ENCODE measurements around the gene VPS13D.

The VPS13D gene

DNA sequence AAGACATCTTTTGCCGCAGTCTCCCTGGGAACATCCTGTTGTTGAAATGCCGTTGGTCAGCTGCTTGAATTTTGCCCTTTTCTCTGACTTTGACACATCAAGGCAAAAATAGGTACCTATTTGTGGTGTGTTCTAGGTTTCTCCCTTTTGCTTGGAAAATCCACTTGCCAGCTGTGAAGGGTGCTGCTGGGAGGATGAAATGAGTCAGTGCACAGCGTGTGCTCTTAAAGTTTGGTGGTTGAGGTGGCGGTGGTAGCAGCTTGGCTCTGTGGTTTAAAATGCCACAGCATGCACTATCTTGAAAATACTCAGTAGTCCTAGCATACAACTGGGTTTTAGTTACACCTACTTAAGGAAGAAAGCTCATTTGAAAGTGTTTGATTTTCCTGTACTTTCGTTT is 204.3 kb downstream of the VPS13D start:
- peak; percentile 75 for DNase-seq

DNA sequence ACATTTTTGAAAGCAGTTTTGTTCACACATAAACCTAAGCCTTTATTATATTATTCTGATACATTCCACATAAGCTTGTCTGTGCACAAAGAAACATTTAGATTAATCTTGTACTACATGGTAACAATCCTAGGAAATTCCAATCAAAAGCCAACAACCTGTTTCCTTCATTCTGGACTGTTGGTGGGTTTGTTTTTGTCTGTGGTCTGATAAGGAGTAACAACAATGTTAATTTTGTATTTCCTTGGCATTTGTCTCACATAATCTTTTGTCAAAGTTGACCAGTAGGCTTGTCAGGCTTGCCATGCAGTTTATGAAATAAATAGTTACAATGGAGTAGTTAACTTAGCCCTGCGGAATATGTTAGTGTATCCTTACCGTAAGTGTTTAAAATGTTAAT is 204.9 kb downstream of the VPS13D start:
- no peak for DNase-seq

DNA sequence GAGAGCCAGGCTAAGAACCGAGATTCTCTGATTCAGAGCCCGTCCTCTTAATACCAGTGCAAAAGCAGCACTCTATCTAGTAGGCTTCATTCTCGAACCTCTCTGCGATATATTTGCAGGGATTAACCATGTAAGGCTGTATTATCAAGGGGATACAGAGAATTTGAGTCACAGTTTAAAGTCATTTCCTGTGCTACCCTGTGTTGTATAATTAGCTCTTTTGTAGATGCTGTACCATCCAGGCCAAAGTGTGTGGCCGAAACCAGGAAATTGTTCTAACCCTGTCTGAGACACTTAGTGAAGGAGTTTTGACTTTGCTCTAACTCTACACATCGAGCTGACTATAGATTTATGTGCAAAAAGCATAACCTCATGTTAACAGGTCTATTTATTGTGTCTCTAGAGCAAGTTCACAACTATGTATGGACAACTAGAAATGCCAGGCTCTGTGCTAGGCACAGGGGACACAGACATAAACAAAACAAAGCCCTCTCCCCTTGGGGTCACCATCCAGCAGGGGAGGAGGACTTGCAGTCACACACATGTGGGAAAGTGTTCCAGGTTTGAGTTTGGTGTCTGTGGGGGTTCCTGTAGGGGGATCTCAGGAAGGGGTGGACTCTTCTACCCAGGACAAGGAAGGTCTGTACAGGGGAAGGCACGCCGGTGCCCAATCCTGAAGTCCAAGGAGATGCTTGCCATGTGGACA is 206.0 kb downstream of the VPS13D start:
- peak; percentile 66 for DNase-seq

DNA sequence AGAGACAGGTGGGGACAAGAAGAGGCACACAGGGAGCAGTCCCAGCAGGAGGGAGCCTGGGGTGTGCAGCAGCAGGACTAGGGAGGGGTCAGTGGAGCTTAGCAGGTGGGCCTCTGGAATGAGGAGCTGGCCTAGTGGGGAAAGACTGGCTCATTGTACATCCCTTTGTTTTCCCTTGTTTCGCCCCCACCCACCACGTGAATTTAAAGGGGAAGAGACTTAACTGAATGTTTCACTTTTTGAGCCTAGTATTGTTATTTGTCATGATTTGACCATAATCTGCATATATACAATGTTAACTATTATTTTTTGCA is 206.5 kb downstream of the VPS13D start:
- no peak for DNase-seq

DNA sequence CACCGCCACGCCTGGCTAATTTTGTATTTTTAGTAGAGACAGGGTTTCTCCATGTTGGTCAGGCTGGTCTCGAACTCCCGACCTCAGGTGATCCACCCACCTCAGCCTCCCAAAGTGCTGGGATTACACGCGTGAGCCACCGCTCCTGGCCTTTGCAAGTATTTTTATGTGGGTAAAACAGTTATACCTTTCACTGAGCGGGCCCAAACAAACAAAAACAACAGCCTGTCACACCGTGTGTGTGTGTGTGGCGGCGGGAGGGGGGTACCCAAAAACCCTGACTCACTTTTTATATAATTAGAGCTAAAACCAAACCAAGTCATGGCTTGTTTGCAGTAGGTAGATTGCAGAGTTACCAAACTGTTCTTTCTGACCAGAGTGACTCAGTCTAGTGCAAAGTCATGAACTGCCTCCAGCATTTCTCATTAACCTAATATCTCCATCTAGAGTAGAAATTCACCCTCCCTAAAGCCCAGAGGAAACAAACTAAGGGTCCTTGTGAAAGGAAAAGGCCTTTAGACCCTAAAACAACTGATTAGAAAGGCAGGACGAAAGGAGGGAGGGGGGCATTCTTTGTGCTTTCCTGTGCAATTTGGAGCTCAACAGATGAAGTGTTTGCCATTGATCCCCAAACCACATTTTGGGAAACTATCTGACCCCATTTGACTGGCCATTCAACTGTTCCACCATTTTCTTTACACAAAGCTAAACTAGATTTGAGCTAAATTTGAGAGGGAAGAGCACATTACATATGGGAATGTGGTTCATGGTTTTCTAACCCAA is 207.2 kb downstream of the VPS13D start:
- DNase-seq, result peak; percentile 43

DNA sequence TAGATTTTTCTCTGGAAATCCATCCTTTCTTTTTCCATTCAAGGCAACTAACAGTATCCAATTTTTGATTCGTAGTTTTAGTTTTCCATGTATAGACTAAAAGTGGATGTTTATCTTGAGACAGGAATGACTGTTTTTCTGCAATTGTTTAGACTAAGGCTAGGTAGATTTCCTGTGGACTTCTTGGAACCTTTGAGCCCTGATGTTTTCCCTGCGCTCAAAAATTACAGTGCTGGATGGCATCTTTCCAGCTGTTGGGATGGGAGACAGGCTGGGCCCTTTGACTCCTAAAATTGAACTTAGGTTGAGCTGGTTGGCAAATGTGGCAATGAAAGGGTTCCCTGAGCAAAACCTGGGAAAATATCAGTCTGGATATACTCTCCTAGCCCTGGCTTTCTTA is 207.8 kb downstream of the VPS13D start:
- DNase-seq, result no peak

DNA sequence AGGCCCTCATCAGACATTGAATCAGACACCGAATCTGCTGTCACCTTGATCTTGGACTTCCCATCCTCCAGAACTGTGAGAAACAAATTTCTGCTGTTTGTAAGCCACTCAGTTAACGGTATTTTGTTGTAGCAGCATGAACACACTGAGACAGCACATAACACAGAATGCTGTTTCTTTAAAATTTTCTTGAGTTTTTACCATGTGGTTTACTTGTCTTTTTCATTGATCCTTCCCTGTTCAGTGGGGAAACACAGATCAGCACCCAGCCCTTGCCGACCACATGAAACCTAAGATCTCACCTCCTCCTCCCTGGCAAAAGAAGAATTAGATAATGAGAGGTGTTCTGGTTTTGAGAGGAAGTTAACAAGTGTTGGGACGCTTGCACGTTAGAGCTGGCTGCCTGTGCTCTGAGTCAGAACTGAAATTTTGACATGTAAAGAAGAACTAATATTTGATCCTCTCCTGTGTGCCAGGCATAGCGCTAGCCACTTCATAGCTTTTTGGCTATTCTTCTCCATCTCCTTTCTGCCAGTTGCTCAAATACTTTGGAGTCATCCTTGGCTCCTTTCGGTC is 208.6 kb downstream of the VPS13D start:
- peak; percentile 60 for DNase-seq

DNA sequence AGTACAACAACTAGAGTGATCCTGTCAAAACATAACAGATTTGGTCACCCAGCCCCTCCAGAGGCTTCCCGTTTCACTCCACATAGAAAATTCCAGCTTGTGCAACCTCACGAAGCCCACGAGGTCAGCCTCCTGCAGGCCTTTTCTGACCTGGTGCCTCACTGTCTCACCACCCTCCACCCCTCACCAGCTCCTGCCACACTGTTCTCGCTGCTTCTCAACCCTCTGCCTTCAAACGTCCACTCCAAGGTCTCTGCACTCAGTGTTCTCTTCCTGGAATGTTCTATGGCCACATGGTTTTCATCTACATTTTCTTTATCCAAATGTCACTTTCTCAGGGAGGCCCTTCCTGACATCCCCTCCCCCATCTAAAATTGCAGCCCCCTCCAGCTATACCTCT is 209.2 kb downstream of the VPS13D start:
- no peak for DNase-seq

DNA sequence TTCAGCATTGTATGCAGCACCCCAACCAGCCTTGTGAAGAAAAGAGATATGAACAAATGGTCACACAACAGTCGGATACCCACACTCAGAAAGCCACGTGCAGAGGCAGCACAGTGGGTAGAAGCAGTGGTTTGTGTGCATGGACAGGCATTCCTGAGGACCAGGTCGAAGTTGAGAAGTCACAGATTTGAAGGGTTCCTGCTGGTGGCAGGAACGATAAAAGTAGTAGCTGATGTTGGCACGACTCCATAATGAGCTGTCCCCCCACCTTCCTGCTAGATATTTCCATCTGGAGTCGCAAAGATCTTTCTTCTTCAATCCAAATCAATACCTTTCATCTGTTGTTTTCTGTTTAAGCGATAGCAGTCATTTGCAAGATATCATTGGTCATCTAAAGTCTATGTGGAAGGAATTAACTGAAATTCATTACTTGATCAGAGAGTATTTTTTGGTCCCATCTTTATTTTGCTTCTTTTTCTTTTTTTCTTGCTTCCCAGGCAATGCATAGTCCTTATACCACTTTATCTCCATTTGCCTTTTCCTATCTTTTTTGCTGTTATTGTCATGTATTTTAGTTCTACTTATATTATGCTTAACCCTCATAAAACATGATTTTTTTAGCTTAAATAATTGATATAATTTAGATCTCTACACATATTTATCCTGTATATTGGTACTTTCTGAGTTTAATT is 211.7 kb downstream of the VPS13D start:
- no peak for DNase-seq

DNA sequence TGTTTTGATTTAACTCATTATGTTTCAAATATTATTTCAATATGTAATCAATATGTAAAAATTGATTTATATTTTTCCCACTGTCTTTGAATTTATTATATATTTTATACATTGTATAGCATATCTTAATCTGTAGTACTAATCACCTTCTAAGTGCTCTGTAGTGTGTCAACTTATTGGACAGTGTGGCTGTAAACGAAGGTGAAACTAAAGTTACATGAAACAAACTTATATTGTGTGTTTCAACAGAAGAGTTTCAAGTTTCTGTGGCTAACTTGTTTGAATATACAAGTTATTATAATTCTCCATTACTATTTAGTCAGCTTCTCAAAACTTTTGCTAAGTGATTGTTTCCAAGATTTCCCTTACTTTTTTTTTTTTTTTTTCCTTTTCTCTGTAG is 212.4 kb downstream of the VPS13D start:
- DNase-seq, result no peak

DNA sequence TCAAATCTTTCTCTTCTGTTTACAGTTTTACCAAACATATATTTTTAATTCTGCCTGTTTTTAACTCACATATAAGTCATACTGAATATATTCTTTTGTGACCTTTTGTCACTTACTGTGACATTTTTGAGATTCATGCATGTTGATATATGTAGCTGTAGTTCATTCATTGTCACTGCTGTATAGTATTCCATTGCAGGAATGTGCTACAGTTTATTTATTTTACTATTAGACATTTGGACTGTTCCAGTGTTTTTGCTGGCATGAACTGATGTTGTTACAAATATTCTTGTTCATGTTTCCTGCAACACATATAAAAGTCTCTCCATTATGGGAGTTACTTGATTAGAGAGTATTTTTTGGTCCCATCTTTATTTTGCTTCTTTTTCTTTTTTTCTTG is 213.3 kb downstream of the VPS13D start:
- DNase-seq, result no peak

DNA sequence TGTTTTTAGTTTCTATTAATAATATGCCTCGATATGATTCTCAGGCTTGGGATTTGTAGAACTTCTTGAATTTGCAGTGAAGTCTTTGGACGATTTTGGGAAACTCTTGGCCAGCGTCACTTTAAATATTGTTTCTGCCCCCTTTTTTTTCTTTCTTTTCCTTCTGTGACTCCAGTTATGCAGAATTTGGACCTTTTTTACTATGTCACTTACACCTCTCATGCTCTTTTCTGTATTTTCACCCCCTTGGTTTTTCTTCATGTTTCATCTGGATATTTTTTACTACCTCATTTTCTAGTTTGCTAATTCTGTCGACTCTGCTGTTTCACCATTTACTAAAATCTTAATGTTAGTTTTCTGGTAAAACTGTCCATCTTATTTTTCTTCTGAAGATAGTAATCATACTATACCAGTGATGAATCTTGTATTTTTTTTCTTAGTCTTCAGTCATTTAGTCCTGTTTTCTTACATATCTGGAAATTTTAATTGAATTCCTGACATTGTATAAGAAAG is 214.6 kb downstream of the VPS13D start:
- no peak for DNase-seq

DNA sequence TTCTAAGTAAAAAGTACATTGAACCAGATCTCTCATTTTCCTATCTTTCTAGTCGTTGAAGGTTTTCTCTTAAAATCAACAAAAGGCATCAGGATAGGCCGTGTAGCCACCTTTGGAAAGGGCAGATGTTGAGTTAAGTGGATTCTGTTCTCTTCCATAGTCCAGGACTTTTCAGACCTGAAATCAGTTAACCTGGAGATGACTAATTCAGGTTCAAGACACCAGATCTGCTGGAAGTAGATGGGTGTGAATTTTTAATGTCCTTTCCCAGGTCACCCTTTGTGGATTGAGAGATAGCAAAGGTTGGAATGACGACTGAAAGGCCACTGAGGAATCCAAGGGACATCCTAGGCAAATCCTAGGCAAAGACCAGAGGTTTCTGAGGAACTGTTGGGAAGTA is 215.4 kb downstream of the VPS13D start:
- DNase-seq, result no peak

DNA sequence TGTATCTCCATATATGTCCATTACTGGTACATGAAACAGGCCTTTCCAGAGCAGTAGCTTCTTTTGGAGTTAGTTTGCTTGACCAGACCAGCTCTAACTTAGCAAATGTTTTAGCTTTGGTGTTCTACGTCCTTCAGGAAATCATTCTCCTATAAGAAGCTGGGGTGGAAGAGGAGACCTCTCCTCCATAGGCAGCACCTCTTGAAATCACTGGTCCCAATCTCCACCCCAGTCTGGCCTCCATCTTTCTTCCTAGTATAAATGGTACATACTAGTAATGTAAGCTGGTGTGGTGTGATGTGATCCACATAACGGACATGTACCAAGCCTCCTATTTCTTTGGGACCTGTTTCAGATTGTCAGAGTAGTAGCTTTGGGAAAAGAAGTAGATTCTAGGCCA is 216.8 kb downstream of the VPS13D start:
- no peak for DNase-seq

DNA sequence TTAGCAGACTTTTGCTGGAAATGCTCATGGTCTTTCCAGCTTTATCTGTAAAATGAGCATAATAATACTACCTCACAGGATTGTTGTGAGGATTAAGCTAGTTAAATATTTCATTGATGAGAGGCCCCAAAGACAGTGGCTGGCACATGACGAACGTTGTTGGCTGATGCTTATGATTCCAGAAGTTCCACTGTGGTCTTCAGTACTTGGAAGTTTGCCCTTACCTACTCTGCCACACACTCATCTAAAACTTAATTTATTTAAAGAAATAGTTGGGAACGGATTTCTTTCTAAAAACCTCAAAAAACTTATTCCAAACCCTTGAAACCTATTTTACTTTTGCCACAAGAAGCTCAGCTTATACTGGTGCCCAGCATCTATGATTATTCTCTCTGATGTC is 217.5 kb downstream of the VPS13D start:
- DNase-seq, result no peak

DNA sequence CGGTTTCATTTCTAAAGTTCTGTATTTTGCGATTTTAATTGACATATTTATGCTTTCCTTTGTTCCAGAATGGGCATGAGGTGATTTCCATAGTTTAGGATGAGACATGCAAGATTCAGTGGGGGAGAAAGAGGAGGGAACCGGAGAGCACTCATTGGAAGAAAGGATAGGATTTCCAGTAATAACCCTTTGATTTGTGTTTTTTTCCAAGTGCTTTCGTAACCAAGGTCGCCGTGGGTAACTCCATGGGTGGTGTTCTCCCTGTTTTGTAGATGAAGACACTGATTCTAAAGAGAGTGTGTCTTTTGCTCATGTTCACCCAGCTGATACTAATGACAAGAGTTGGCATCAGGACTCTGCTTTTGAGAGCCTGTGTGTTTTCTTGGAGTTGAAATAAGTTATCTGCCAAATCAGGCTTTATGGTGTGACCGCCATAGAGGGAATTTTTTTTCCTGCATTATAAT is 218.1 kb downstream of the VPS13D start:
- no peak for DNase-seq

DNA sequence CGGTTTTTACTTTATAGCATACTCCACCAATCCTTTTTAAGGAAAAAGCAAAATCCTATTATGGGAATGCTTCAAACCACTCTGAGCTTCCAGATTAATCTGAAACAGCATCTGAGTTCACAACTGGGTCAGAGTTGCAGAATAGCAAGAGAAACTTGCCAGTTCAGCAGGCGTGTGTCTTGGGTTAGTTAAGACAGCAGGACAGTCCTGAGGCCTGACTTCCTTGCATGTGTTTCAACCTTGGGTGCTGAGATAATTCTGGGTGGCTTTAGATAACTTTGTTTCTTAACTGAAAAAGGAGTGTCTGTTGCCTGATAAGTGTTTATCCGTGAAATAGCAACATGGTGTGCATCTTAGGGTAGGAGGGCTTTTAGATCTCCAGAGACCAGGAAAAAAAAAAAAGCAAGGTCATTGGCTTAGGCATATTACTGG is 218.9 kb downstream of the VPS13D start:
- DNase-seq, result no peak

DNA sequence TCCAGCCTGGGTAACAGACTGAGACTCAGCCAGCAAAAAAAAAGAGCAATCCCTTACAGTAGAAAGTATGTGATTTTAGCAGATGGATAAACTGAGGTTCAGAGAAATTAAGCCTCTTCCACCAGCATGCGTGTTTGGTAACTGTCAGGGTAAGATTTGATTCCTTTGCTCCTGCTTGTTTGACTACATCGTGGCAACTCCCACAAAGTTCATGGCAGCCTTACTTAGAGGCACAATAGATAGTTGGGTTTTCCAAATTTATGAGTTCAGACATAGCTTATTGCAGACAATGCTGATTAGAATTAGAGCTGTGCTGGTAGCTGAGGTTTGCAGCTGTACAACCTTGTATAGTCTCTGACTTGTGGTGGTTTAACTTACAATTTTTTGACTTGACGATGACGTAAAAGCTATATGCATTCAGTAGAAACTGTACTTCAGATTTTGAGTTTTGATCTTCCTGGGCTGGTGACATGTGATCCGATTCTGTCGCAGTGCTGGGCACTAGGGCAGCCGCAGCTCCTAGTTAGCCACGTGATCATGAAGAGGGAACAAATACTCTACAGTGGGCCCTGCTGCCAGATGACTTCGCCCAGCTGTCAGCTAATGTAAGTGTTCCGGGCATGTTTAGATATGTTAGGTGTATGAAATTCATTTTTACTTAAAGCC is 220.4 kb downstream of the VPS13D start:
- no peak for DNase-seq

DNA sequence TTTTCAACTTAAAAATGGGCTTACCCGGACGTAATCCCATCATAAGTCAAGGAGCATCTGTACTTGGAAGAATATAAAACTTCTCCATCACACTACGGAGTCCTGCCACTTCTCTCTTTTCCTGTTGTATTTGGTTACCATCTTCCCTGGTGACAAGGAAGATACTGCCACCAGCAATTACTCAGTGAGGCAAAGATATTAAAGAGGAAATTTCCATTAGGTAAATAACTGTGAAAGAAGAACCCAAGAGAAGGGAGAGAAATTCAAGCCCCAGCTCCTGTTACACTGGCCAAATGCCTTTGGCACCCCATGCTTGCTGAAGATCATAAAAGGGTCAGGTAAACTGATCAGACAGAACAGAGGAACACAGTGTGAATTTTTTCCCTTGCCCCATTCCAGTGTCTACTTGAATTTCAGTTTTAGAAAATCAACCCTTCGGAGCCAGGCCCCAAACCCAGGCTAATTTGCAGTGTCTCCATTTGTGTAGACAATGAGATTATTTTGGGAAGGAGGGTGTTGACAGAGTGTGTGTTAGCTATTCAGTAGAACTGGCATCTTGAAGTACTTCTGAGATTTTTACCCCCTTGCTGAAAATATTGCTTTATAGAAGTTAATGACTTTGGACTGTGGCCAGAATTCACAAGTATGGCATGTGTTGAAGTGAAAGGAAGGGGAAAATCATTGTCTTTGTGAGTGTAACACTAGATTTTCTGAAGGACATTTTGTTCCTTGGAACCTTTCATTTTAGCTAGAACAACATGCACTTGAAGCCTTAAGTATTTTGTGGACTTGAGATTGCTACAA is 221.1 kb downstream of the VPS13D start:
- DNase-seq, result no peak

DNA sequence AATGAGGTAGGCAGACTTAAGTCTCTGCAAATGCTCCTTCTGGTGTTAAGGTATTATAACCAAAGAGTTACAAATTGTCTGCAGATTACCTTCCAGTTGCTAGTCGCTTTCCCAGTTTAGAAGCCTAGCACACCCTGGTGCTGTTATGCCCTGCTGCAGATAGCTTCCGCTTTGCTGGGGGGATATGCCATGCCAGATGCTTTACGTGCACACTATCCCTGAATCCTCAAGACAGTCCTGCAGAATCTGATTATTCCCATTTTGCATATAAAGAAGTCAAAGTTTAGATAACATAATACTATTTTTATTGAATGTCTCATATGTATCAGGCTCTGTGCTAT is 221.7 kb downstream of the VPS13D start:
- no peak for DNase-seq

DNA sequence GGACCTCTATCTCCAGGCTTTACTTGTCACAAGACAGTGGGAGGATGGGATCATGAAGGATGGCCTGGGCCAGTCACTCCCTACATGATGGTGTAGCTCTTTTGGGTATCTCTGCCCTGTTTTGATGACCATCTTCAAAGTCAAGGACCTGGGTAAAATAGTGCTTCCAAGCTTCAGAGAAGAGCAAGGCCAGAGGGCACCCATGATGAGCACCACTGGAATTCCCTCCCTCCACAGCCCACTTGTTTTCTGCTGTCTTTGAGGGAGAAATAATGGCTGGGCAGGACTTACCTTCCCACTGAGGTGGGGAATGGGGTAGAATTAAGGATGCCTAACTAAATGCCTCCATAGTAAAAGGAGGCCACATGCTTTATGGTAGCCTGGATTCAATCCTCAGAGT is 222.4 kb downstream of the VPS13D start:
- no peak for DNase-seq

Measured in activated CD4-positive, alpha-beta T cell treated with anti-CD3 and anti-CD28 coated beads for 48 hours (primary cell).